GM23248 (cell line): ENCODE results near the gene SPATA24.
"Not testable (repeated sequence)": the region's sequence is repeated elsewhere in the genome, so short reads cannot be mapped to it uniquely, and the experiment has no call there.

Experiments
- EZH2 ChIP-seq: fragments of 200-600 bp; sonication (generic); IDR thresholded peaks from 2 replicates; pipeline ENCODE4 v1.6.1; 2018; ENCODE audit warnings: antibody characterized with exemption, mild to moderate bottlenecking; ENCODE audit not compliant: insufficient read depth, poor library complexity, severe bottlenecking
- EZH2phosphoT487 ChIP-seq: fragments of 200-600 bp; sonication (generic); IDR thresholded peaks from 2 replicates; pipeline ENCODE4 v1.6.1; 2018; ENCODE audit warnings: antibody characterized with exemption, moderate library complexity, mild to moderate bottlenecking, low read depth; ENCODE audit not compliant: insufficient read depth

DNA sequence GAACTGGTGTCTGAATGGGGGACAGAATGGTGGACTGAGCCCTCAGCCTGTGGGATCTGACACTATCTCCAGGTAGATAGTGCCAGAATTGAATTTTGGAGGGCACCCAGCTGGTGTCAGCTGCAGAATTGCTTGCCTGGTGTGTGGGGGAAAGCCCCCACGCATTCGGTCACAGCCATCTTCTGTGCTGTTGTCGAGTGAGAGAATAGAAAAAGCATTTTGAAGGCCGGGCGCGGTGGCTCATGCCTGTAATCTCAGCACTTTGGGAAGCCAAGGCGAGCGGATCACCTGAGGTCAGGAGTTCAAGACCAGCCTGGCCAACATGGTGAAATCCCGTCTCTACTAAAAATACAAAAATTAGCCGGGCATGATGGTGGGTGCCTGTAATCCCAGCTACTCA is 16.9 kb downstream of the SPATA24 start:
- TF ChIP-seq EZH2phosphoT487, EZH2: not testable (repeated sequence)
